K562 (cell line): ENCODE data around the gene MT1X. TPM values are rescaled to one million over a fixed set of nuclear protein-coding genes. Genes with fewer than 3 reads are reported as not detected.

Source experiments
- ATAC-seq: fragments of 200-7000 bp; cut with Tn5 transposase; 3 replicates; pipeline ENCODE4 v1.9.1; 2020; ENCODE audit warnings: moderate library complexity
- BruUV-seq: library from RNA; stranded (reverse); fragments of 400-500 nt; replicated peaks from 2 replicates; lab custom pipeline; 2021; lab: Mats Ljungman, UMichigan
- CTCF ChIA-PET: fragments of 300-600 bp; formaldehyde crosslinking; extraction: SDS; loops from one replicate; lab custom pipeline; 2021; ENCODE audit warnings: low intra/inter-chr PET ratio; lab: Yijun Ruan, JAX
- POLR2A ChIA-PET: fragments of 300-600, 350-650 bp; sonication (Branson Sonifier 250); formaldehyde crosslinking; extraction: SDS; loops from one replicate; lab custom pipeline; 2021; ENCODE audit warnings: antibody characterized with exemption, inconsistent platforms; lab: Yijun Ruan, JAX
- DNase-seq, 4 experiments: peaks; one replicate each; pipeline versions ENCODE4 v3.0.0 to v3.0.0-alpha.2; 2011 to 2018; ENCODE audit warnings: low spot score in 3 of 4, mixed read lengths in 3 of 4; ENCODE audit errors: extremely low read depth in 1 of 4
- FAIRE-seq: peaks from 2 replicates; lab custom pipeline; 2011; peaks lifted over from hg19 to GRCh38; lab: Jason Lieb, UNC
- H2AFZ ChIP-seq: 2 replicates; pipeline ENCODE4 v1.6.0; 2011; ENCODE audit warnings: low read depth, low read length, control low read depth, inconsistent platforms
- H3K27ac ChIP-seq: fragments of 200-600 bp; 3 replicates; pipeline ENCODE4 v1.8.0; 2011; ENCODE audit warnings: low read depth, mild to moderate bottlenecking, control low read depth, inconsistent platforms, low read length, moderate library complexity, mixed read lengths; ENCODE audit errors: extremely low read depth
- H3K27me3 ChIP-seq, 2 experiments: fragments of 300-600 bp in 1 of 2; 2 replicates in 1 of 2; 3 replicates in 1 of 2; pipeline versions ENCODE4 v1.6.0 to v1.8.0; 2011; ENCODE audit warnings: inconsistent platforms in 2 of 2, low read length in 2 of 2, mild to moderate bottlenecking in 1 of 2, mixed read lengths in 1 of 2, moderate library complexity in 1 of 2; ENCODE audit not compliant: control insufficient read depth in 2 of 2, insufficient read depth in 2 of 2
- H3K36me3 ChIP-seq: fragments of 300-600 bp; 3 replicates; pipeline ENCODE4 v1.8.0; 2011; ENCODE audit warnings: mild to moderate bottlenecking, low read length, inconsistent platforms; ENCODE audit not compliant: control insufficient read depth, insufficient read depth
- H3K4me1 ChIP-seq, 2 experiments: fragments of 200-600 bp in 1 of 2; replicated peaks in 1 of 2; 2 replicates in 1 of 2; 3 replicates in 1 of 2; pipeline versions ENCODE4 v1.5.1 to v1.8.0; 2011; ENCODE audit warnings: inconsistent platforms in 2 of 2, low read length in 2 of 2, mild to moderate bottlenecking in 1 of 2, mixed read lengths in 1 of 2, moderate library complexity in 1 of 2; ENCODE audit not compliant: control insufficient read depth in 2 of 2, insufficient read depth in 2 of 2
- H3K4me2 ChIP-seq: 2 replicates; pipeline ENCODE4 v1.6.1; 2011; ENCODE audit warnings: low read length, control low read depth, inconsistent platforms, mixed read lengths; ENCODE audit not compliant: insufficient read depth
- H3K4me3 ChIP-seq: fragments of 200-600 bp; sonication (generic), shearing (Covaris generic); 2 replicates; pipeline ENCODE4 v1.5.1; 2016; ENCODE audit warnings: control low read depth, inconsistent platforms
- H3K79me2 ChIP-seq: fragments of 200-600 bp; 3 replicates; pipeline ENCODE4 v1.8.0; 2011; ENCODE audit warnings: low read length, inconsistent platforms; ENCODE audit not compliant: control insufficient read depth, insufficient read depth
- H3K9ac ChIP-seq, 2 experiments: 2 replicates each; pipeline versions ENCODE4 v1.6.0 to v1.6.1; 2011; ENCODE audit warnings: low read depth in 2 of 2, low read length in 2 of 2, control low read depth in 1 of 2, inconsistent platforms in 1 of 2, mild to moderate bottlenecking in 1 of 2, mixed read lengths in 1 of 2; ENCODE audit not compliant: insufficient read depth in 1 of 2
- H3K9me1 ChIP-seq: one replicate; pipeline ENCODE4 v1.6.0; 2011; ENCODE audit warnings: inconsistent platforms, mild to moderate bottlenecking, low read length, moderate library complexity; ENCODE audit not compliant: control insufficient read depth, insufficient read depth
- H3K9me3 ChIP-seq: replicated peaks from 2 replicates; pipeline ENCODE4 v1.5.1; 2011; ENCODE audit warnings: low read depth, low read length, inconsistent platforms; ENCODE audit not compliant: control insufficient read depth, insufficient read depth
- H4K20me1 ChIP-seq: replicated peaks from 2 replicates; pipeline ENCODE4 v1.6.1; 2011; ENCODE audit warnings: low read length, inconsistent platforms, mixed read lengths; ENCODE audit not compliant: control insufficient read depth, insufficient read depth
- HDAC1 ChIP-seq, 2 experiments: fragments of 450-650 bp; IDR thresholded peaks; 2 replicates each; pipeline ENCODE4 v1.6.1; 2016 to 2017; ENCODE audit warnings: inconsistent platforms in 1 of 2, mild to moderate bottlenecking in 1 of 2, moderate library complexity in 1 of 2
- KLF1 ChIP-seq: fragments of 450-650 bp; IDR thresholded peaks from 2 replicates; pipeline ENCODE4 v1.6.1; 2016; ENCODE audit warnings: missing genetic modification characterization, missing compliant biosample characterization
- MTA3 ChIP-seq: fragments of 450-650 bp; formaldehyde crosslinking; IDR thresholded peaks from 2 replicates; pipeline ENCODE4 v1.6.1; 2017; ENCODE audit warnings: mild to moderate bottlenecking, borderline replicate concordance
- PML ChIP-seq: IDR thresholded peaks from 2 replicates; pipeline ENCODE4 v1.6.1; 2012; ENCODE audit warnings: low read length, inconsistent platforms
- SNRNP70 ChIP-seq: fragments of 200-400 bp; formaldehyde crosslinking; optimal IDR thresholded peaks from 2 replicates; pipeline ENCODE3; 2017; ENCODE audit warnings: low read depth, low read length
- XRCC5 ChIP-seq: fragments of 200-400 bp; formaldehyde crosslinking; IDR thresholded peaks from 2 replicates; pipeline ENCODE4 v1.6.1; 2017; ENCODE audit warnings: low read depth, mild to moderate bottlenecking, low read length
- ZMIZ1 ChIP-seq, 2 experiments: fragments of 150-350 bp in 1 of 2; IDR thresholded peaks; 2 replicates each; pipeline ENCODE4 v1.6.1; 2012 to 2016; ENCODE audit warnings: low read depth in 2 of 2, low read length in 2 of 2, mild to moderate bottlenecking in 1 of 2, moderate library complexity in 1 of 2
- ZNF143 ChIP-seq: sonication (generic); formaldehyde crosslinking; IDR thresholded peaks from 2 replicates; pipeline ENCODE4 v1.9.0; 2022; ENCODE audit warnings: mild to moderate bottlenecking, missing genetic modification reagents
- ZNF24 ChIP-seq: fragments of 450-650 bp; IDR thresholded peaks from 2 replicates; pipeline ENCODE4 v1.6.1; 2016
- WGBS: fragments of 100-300 bp; shearing (Covaris generic); methylation state at CpG from one replicate; pipeline ENCODE4 v1.1.6; 2016; ENCODE audit warnings: low coverage, mixed read lengths; ENCODE audit not compliant: insufficient coverage; ENCODE audit errors: missing lambda C conversion rate; 5-methylcytosine and 5-hydroxymethylcytosine counted together
- in situ Hi-C: fragments of 300-500 bp; cut with MboI; formaldehyde crosslinking; loops from 4 replicates; pipeline ENCODE4 v1.15.0; 2018; ENCODE audit warnings: inconsistent platforms, mixed read lengths
- intact Hi-C: fragments of 100-400 bp; cut with micrococcal nuclease; formaldehyde crosslinking; loops from 2 replicates; pipeline ENCODE4 v1.14.2; 2022
- polyA plus RNA-seq, 8 experiments: library from polyadenylated mRNA; depleted of rRNA in 4 of 8; stranded (reverse) in 5 of 8; unstranded in 3 of 8; fragments of >200 nt; fragmentation: Nextera tagmentation in 2 of 8; fragmentation: Illumina TruSeq in 1 of 8; extraction: Ambion mirVana in 2 of 8; extraction: Trizol in 1 of 8; gene quantifications; 2 replicates each; pipeline versions ENCODE4 v1.2.1 to v1.2.3, GENCODE V29; 2011 to 2014; ENCODE audit warnings: inconsistent platforms in 1 of 8, missing spikeins in 1 of 8
- total RNA-seq, 7 experiments: library from RNA; depleted of rRNA in 6 of 7; stranded (reverse); fragments of >200 nt in 6 of 7; fragmentation: Illumina TruSeq in 2 of 7; extraction: Trizol in 2 of 7; gene quantifications; 2 replicates each; pipeline versions ENCODE4 v1.2.1 to v1.2.3, GENCODE V29; 2011 to 2021; ENCODE audit warnings: low replicate concordance in 1 of 7
- TF ChIP-seq, protein P1 (sequence below): fragments of 250-450 bp; sonication (Bioruptor Pico); IDR thresholded peaks from 2 replicates; pipeline ENCODE4 v1.8.0; 2021; ENCODE audit warnings: borderline replicate concordance, mild to moderate bottlenecking, moderate library complexity; ENCODE audit not compliant: poor library complexity, severe bottlenecking

MT1X gene
- total and polyA plus RNA-seq, 9 of the 15 experiments (the other 6 are each of a cell fraction or from before 2014, with no cell fraction given) = 4.9 to 22.8 (median 8.7) TPM

GRCh38 chr16:56729735-56730662 lies 47.7 kb downstream of the MT1X start, which contains the start of gene NUP93:
Gene NUP93, plus strand, starts transcription at chr16:56730129. Its CDS starts 18,119 bp downstream, at chr16:56748248.
- WGBS = under 1% methylated on average over 54 of the region's 70 CpGs
- POLR2A ChIA-PET = interaction anchor here (0.6 to 1.2 kb wide), 2 partner anchors 12 to 21 kb away, joined by 3 to 5 read pairs; no protein-coding TSS in a partner anchor
- 0 out of 2 replicates have a peak, but pooled peaks have one; percentile 11 for TF ChIP-seq ZNF24
- no peak; the same call in 1 of the 2 replicates for TF ChIP-seq XRCC5
- TF ChIP-seq ZNF143 = peak; percentile 84
- no peak for TF ChIP-seq KLF1 (tag)
- peak; percentile 75; the same call in 1 of the 2 replicates for TF ChIP-seq PML
- TF ChIP-seq, protein P1, sequence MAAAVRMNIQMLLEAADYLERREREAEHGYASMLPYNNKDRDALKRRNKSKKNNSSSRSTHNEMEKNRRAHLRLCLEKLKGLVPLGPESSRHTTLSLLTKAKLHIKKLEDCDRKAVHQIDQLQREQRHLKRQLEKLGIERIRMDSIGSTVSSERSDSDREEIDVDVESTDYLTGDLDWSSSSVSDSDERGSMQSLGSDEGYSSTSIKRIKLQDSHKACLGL (CRISPR knock-in tag) = peak; percentile 34
- 0 out of 2 replicates have a peak, but pooled peaks have one; percentile 24 for TF ChIP-seq MTA3
- TF ChIP-seq HDAC1 (IDR thresholded peaks at IDR 0.05) = peak in 1 of 2 experiments; percentile 97; a peak in 2 of 4 replicates
- TF ChIP-seq SNRNP70 = no peak
- TF ChIP-seq ZMIZ1 (IDR thresholded peaks at IDR 0.05; ENCODE audit: low read depth in 2 of 2, low read length in 2 of 2) = peak in 1 of 2 experiments; percentile 31; a peak in 1 of 4 replicates

More at GRCh38 chr16:56729735-56730662, 47.7 kb downstream of the MT1X start, which contains the start of gene NUP93:
- Histone ChIP-seq H3K4me3 (peak within 1 kb of the TSS; percentile 90), H3K9me3 (no peaks in the 10 kb centered on the region), H3K4me1 (peaks cover 20 to 33% of the 10 kb centered on the region in 2 experiments), H3K36me3 (peaks cover 24% of the 10 kb centered on the region), H3K79me2 (peaks cover 51% of the 10 kb centered on the region), H3K4me2 (peak within 1 kb of the TSS; percentile 92), H3K9me1 (peaks cover 3% of the 10 kb centered on the region), H4K20me1 (peaks cover 22% of the 10 kb centered on the region), H3K27ac (peak within 1 kb of the TSS; percentile 88), H3K27me3 (no peaks in the 10 kb centered on the region), H3K9ac (peak within 1 kb of the TSS; percentile 91 to 96), H2AFZ (peak within 1 kb of the TSS; percentile 96)
- ATAC-seq (peak; percentile 95), DNase-seq (peak; percentile 95 to 96 (median 96)), FAIRE-seq (peak; percentile 37)
- no TSS peak for BruUV-seq
- intact Hi-C loops (loop anchor here (5.0 kb wide), 1 partner anchor 57 kb away; no protein-coding TSS in a partner anchor), in situ Hi-C loops (no loop called here)
- CTCF ChIA-PET = no interaction called here
